Astrocyte (in vitro differentiated cells and primary cell): ENCODE data around the gene SEC23B.

Experiments used
- CTCF ChIP-seq: IDR thresholded peaks from 2 replicates; pipeline ENCODE4 v1.5.1; 2011; ENCODE audit warnings: low read depth, mild to moderate bottlenecking, inconsistent platforms, low read length, moderate library complexity; ENCODE audit not compliant: insufficient read depth
- EZH2 ChIP-seq: IDR thresholded peaks from 2 replicates; pipeline ENCODE4 v1.6.1; 2012; ENCODE audit warnings: mild to moderate bottlenecking, low read length, inconsistent platforms; ENCODE audit not compliant: insufficient read depth

- TF ChIP-seq CTCF (no peak), EZH2 (no peak)
These were observed 80.8 kb downstream of the SEC23B start for GRCh38 chr20:18588574-18588933.
